T-cell (primary cell): ENCODE results near the gene UMPS. TPM values are rescaled to one million over a fixed set of nuclear protein-coding genes. Genes with fewer than 3 reads are reported as not detected.

Experiments used
- ATAC-seq, 4 experiments: fragments of 200-7000 bp in 3 of 4; fragments of 150-1000 bp in 1 of 4; cut with Tn5 transposase; replicated peaks in 1 of 4; 1 replicate in 3 of 4; 2 replicates in 1 of 4; pipeline ENCODE4 v1.10.0; 2021; ENCODE audit warnings: moderate library complexity in 3 of 4, mild to moderate bottlenecking in 2 of 4, moderate number of reproducible peaks in 1 of 4
- CTCF ChIA-PET, 2 donors: fragments of 300-600 bp; sonication (Branson Sonifier 250); formaldehyde crosslinking; loops; one replicate each; lab custom pipeline; 2022; ENCODE audit warnings: antibody characterized with exemption in 2 of 2; lab: Charles Lee
- POLR2A ChIA-PET, 2 donors: fragments of 300-600 bp; sonication (Branson Sonifier 250); formaldehyde crosslinking; loops; one replicate each; lab custom pipeline; 2022; ENCODE audit warnings: antibody characterized with exemption in 2 of 2; lab: Charles Lee
- DNase-seq, 35 experiments: peaks; one replicate each; pipeline versions ENCODE4 v3.0.0 to v3.0.0-alpha.2; 2013 to 2023
- H3K27ac ChIP-seq: one replicate; pipeline ENCODE4 v1.5.1; 2013; ENCODE audit warnings: low read length
- H3K27me3 ChIP-seq, 2 experiments: replicated peaks in 1 of 2; 1 replicate in 1 of 2; 2 replicates in 1 of 2; pipeline versions ENCODE4 v1.6.1 to v1.7.0; 2013; ENCODE audit warnings: low read length in 1 of 2, mixed read lengths in 1 of 2; ENCODE audit not compliant: control insufficient read depth in 2 of 2, insufficient read depth in 2 of 2; ENCODE audit errors: extremely low read depth in 1 of 2
- H3K36me3 ChIP-seq, 2 donors: 1 replicate in 1 of 2; 2 replicates in 1 of 2; pipeline versions ENCODE4 v1.6.1 to v1.7.0; 2013; ENCODE audit warnings: low read length in 1 of 2; ENCODE audit not compliant: control insufficient read depth in 2 of 2, insufficient read depth in 1 of 2; ENCODE audit errors: extremely low read depth in 1 of 2
- H3K4me1 ChIP-seq, 2 experiments: 1 replicate in 1 of 2; 2 replicates in 1 of 2; pipeline versions ENCODE4 v1.6.1 to v1.7.0; 2013; ENCODE audit warnings: low read length in 2 of 2, mixed read lengths in 1 of 2; ENCODE audit not compliant: insufficient read depth in 2 of 2, control insufficient read depth in 1 of 2; ENCODE audit errors: extremely low read depth in 1 of 2
- H3K4me3 ChIP-seq, 2 donors: 1 replicate in 1 of 2; 2 replicates in 1 of 2; pipeline versions ENCODE4 v1.5.1 to v1.7.0; 2013; ENCODE audit warnings: mild to moderate bottlenecking in 2 of 2, low read length in 1 of 2, moderate library complexity in 1 of 2; ENCODE audit not compliant: control insufficient read depth in 1 of 2; ENCODE audit errors: extremely low read depth in 1 of 2
- H3K9me3 ChIP-seq: 2 replicates; pipeline ENCODE4 v1.7.0; 2013
- H3K27ac Mint-ChIP-seq, 2 donors: one replicate each; pipeline ENCODE4 v1.8.0; 2020 to 2021; ENCODE audit warnings: mild to moderate bottlenecking in 2 of 2, mixed read lengths in 2 of 2
- H3K27me3 Mint-ChIP-seq, 2 donors: one replicate each; pipeline ENCODE4 v1.8.0; 2021 to 2022; ENCODE audit warnings: mixed read lengths in 2 of 2
- H3K36me3 Mint-ChIP-seq: one replicate; pipeline ENCODE4 v1.8.0; 2021; ENCODE audit warnings: mixed read lengths
- H3K4me1 Mint-ChIP-seq, 3 donors: one replicate each; pipeline ENCODE4 v1.8.0; 2020 to 2022; ENCODE audit warnings: mixed read lengths in 3 of 3, mild to moderate bottlenecking in 1 of 3
- H3K4me3 Mint-ChIP-seq, 3 donors: one replicate each; pipeline ENCODE4 v1.8.0; 2020 to 2022; ENCODE audit warnings: mild to moderate bottlenecking in 3 of 3, mixed read lengths in 3 of 3, moderate library complexity in 3 of 3
- H3K9me3 Mint-ChIP-seq, 3 donors: one replicate each; pipeline ENCODE4 v1.8.0; 2020 to 2022; ENCODE audit warnings: mixed read lengths in 3 of 3
- WGBS: methylation state at CpG from one replicate; pipeline ENCODE4 v1.1.5; 2013; ENCODE audit warnings: missing lambda C conversion rate; ENCODE audit not compliant: insufficient coverage; 5-methylcytosine and 5-hydroxymethylcytosine counted together
- total RNA-seq, 35 experiments: library from RNA in 6 of 35; stranded (reverse) in 6 of 35; fragments of 120-200 nt in 1 of 35; gene quantifications; one replicate each; pipeline versions ENCODE4 v1.2.1 to v1.2.4 and lab custom pipeline; 2013 to 2026

Gene UMPS
- total RNA-seq, result 10 to 100 TPM; 14.9 to 29.6 (median 21.1) TPM
- total RNA-seq (2013), result 27.9 TPM
- 18.7 to 130 (median 46.2) reads per million in 29 experiments for total RNA-seq (lab: John Stamatoyannopoulos, UW)

DNA sequence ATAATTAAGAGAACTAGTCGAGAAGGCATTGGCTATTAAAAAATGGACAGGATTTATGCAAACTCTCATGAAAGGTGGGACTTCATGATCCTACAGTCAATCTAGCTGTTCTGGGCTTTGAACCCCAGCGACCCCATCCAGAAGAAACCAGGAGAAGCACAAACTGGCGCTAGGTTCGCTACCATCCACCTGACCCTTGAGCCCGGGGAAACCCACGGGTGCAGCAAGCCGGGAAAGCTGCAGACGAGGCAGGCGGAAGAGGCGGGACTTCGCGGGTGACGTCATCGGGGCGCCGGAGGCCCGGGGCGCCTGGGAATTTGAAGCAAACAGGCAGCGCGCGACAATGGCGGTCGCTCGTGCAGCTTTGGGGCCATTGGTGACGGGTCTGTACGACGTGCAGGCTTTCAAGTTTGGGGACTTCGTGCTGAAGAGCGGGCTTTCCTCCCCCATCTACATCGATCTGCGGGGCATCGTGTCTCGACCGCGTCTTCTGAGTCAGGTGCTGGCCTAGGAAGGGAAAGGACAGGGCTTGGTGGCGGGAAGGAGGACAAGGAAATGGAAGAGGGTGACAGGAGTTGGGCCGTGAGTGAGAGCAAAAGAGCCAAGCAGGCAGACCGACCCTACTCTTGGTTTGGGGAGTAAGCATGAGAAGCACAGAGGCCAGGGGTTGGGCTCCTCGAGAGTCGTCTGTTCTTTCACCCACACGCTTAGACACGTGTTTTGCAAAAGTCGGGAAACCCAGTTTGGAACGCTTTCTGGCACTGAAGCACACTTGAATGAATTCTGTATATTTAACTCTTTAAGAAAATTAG, at the start of gene UMPS:
UMPS (plus strand) TSS at position 324 of the 812 bp plus-strand sequence; CDS start at position 344, 20 bp downstream.
- Histone ChIP-seq H3K36me3 (peaks cover 0 to 8% of the 10 kb centered on the region in 2 donors), H3K27ac (peak within 1 kb of the TSS; percentile 83), H3K27me3 (peaks cover 2 to 9% of the 10 kb centered on the region in 2 experiments), H3K4me1 (peaks cover 18% of the 10 kb centered on the region in 2 experiments), H3K4me3 (peak within 1 kb of the TSS; percentile 80 to 100), H3K9me3 (no peaks in the 10 kb centered on the region)
- ATAC-seq, result peak; percentile 98 to 99 (median 98)
- Mint-ChIP-seq H3K27me3 (peaks cover 13 to 18% of the 10 kb centered on the region in 2 donors), H3K9me3 (no peaks in the 10 kb centered on the region), H3K27ac (peak within 1 kb of the TSS; percentile 92 to 97), H3K4me3 (peak within 1 kb of the TSS; percentile 96 to 99 (median 96)), H3K36me3 (peaks cover 6% of the 10 kb centered on the region), H3K4me1 (peaks cover 32 to 44% (median 41%) of the 10 kb centered on the region in 3 donors)
- 3% methylated on average over 32 of the region's 44 CpGs for WGBS
- DNase-seq, result peak; percentile 81 to 95 (median 91)
- CTCF ChIA-PET, result interaction anchor here (0.5 to 1.2 kb wide), 3 partner anchors 8 to 647 kb away, joined by 3 read pairs; no protein-coding TSS in a partner anchor
- POLR2A ChIA-PET, result interaction anchor here in 1 of 2 donors (0.5 to 0.6 kb wide), 2 partner anchors 199 to 771 kb away, joined by 4 to 6 read pairs; no protein-coding TSS in a partner anchor

DNA sequence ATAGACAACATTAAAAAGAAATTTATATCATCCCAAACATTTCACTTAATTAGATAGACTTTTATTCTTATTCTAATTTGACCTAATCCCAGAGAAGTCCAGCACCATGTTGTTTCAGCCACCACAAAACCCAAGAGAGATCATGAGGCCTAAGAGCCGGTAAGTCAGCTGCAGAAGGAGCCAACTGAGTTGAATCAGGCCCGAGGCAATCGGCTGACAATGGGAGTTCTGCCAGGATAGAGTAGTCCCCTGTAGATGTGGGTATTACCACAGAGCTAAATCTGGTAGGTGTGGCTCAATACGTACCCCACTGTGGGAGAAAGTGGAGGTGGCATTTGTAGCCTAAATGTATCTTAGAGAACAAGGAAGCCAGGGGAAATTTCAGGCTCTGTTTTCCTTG, 49.7 kb upstream of the UMPS start:
- Histone ChIP-seq H3K4me3 (no peak overlapping the region), H3K36me3 (no peaks in the 10 kb centered on the region), H3K4me1 (no peaks in the 10 kb centered on the region), H3K27ac (no peak overlapping the region), H3K27me3 (peaks cover 0 to 7% of the 10 kb centered on the region in 2 experiments), H3K9me3 (no peaks in the 10 kb centered on the region)
- POLR2A ChIA-PET, result no interaction called here
- DNase-seq, result no peak
- H3K9me3 Mint-ChIP-seq, result no peaks in the 10 kb centered on the region
- peaks cover 10% of the 10 kb centered on the region for H3K36me3 Mint-ChIP-seq
- no peak overlapping the region for H3K27ac Mint-ChIP-seq
- no peaks in the 10 kb centered on the region for H3K4me1 Mint-ChIP-seq
- H3K27me3 Mint-ChIP-seq, result peaks cover 4 to 10% of the 10 kb centered on the region in 2 donors
- ATAC-seq, result no peak
- CTCF ChIA-PET, result no interaction called here
- WGBS, result 91% methylated on average over 4 of the region's 4 CpGs
- no peak overlapping the region for H3K4me3 Mint-ChIP-seq

DNA sequence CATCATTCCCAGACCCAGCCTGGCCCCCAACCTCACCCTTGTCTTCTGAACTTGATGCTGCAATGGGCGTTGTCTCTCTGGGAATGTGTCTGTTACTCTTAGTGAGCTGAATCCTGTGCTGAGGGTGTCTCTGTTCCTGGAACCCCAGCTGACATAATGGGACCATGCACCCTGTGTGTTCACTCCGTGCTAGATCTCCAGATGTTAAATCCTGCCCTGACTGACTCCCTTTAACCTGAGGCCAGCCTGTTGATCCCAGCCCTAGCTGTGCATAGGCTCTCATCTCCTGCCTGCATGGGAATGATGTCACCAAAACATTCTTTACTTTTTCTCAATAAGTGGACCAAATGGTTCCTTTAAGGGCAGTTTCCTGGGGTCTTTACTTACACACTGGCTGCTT, 48.0 kb upstream of the UMPS start:
- Mint-ChIP-seq H3K4me3 (no peak overlapping the region), H3K27ac (no peak overlapping the region), H3K36me3 (peaks cover under 1% of the 10 kb centered on the region), H3K27me3 (peaks cover 11 to 20% of the 10 kb centered on the region in 2 donors), H3K9me3 (no peaks in the 10 kb centered on the region), H3K4me1 (no peaks in the 10 kb centered on the region)
- CTCF ChIA-PET, result interaction anchor here (0.6 to 0.7 kb wide), 2 partner anchors 17 to 24 kb away, joined by 3 to 9 read pairs; no protein-coding TSS in a partner anchor
- Histone ChIP-seq H3K27ac (no peak overlapping the region), H3K4me3 (no peak overlapping the region), H3K27me3 (peaks cover 0 to 14% of the 10 kb centered on the region in 2 experiments), H3K4me1 (no peaks in the 10 kb centered on the region), H3K9me3 (no peaks in the 10 kb centered on the region), H3K36me3 (no peaks in the 10 kb centered on the region)
- WGBS, result 84% methylated on average over 2 of the region's 2 CpGs
- no peak for DNase-seq
- ATAC-seq, result no peak
- POLR2A ChIA-PET, result no interaction called here

DNA sequence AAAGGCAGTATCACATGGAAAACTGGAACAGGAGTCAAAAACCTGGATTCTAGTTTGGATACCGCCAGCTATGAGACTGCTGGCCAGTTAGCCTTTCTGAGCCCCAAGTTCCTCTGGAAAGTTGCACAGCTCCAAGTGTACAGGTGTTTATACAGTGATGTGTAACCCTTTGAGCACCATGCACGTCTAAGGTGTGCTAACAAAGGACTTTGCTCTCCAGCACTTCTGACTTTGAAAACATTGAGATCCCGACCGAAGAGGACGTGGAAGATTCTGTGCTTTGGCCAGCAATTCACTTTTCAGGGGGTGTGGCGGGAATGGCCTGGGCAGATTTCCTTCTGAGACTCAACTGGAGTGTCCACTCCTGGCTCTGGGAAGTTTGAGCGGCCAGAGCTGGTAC, 45.8 kb upstream of the UMPS start:
- no peak overlapping the region for H3K4me3 ChIP-seq
- CTCF ChIA-PET, result interaction anchor here in 1 of 2 donors (1.1 kb wide), 1 partner anchor 124 kb away, joined by 3 read pairs; no protein-coding TSS in a partner anchor
- no peak overlapping the region for H3K4me3 Mint-ChIP-seq
- POLR2A ChIA-PET, result no interaction called here
- H3K4me1 ChIP-seq, result peaks cover 0 to 6% of the 10 kb centered on the region in 2 experiments
- H3K9me3 Mint-ChIP-seq, result no peaks in the 10 kb centered on the region
- H3K27ac Mint-ChIP-seq, result no peak overlapping the region
- H3K27ac ChIP-seq, result no peak overlapping the region
- no peaks in the 10 kb centered on the region for H3K9me3 ChIP-seq
- peaks cover 18 to 30% of the 10 kb centered on the region in 2 donors for H3K27me3 Mint-ChIP-seq
- ATAC-seq (no peak), DNase-seq (no peak)
- H3K36me3 ChIP-seq, result no peaks in the 10 kb centered on the region
- peaks cover 0 to 4% (median 4%) of the 10 kb centered on the region in 3 donors for H3K4me1 Mint-ChIP-seq
- H3K36me3 Mint-ChIP-seq, result no peaks in the 10 kb centered on the region
- 68% methylated on average over 6 of the region's 7 CpGs for WGBS
- H3K27me3 ChIP-seq, result peaks cover 0 to 20% of the 10 kb centered on the region in 2 experiments

DNA sequence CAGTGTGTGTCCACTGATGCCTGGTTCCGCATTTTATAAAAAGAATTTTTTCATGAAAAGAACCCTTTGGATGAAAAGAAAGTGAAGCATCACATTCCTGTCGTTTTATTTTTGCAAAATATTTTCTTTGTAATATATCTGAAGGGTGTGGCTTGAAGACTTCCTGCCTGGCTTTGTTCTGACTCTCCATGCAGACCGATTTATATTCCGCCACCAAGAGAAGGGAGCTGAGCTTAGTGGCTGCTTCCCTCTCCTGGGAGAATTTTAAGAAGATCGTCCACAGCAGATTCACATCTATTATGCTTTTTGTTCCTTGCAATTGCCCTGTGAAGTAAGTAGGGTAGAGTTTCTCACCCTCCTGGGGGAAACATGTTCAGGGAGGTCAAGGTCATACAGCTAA, 45.2 kb upstream of the UMPS start:
- CTCF ChIA-PET, result no interaction called here
- ATAC-seq, result no peak
- H3K27ac ChIP-seq, result no peak overlapping the region

DNA sequence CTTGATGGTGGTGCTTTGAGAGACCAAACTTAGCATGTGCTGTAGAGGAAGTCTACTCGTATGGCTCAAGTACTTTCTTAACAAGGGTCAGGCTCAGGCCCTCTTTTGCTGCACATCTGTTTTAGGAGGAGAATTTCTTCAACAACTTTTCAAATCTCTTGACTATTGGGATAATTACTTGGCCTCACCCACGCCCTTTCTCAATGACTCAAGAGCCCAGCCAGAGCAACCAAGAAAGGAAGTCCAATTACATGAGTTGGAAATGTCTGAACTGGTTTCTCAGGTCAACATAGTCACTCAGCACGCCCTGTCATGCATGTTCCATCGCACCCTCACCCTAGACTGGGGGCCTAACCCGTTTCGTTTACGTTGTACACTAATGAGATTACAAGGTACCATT, 44.8 kb upstream of the UMPS start:
- Mint-ChIP-seq H3K4me3 (no peak overlapping the region), H3K4me1 (peaks cover 0 to 4% (median 4%) of the 10 kb centered on the region in 3 donors), H3K27ac (no peak overlapping the region), H3K27me3 (peaks cover 18 to 30% of the 10 kb centered on the region in 2 donors), H3K36me3 (no peaks in the 10 kb centered on the region), H3K9me3 (no peaks in the 10 kb centered on the region)
- Histone ChIP-seq H3K9me3 (no peaks in the 10 kb centered on the region), H3K4me3 (no peak overlapping the region), H3K27me3 (peaks cover 0 to 17% of the 10 kb centered on the region in 2 experiments), H3K4me1 (peaks cover 0 to 6% of the 10 kb centered on the region in 2 experiments), H3K36me3 (no peaks in the 10 kb centered on the region), H3K27ac (no peak overlapping the region)
- ChIA-PET CTCF (no interaction called here), POLR2A (no interaction called here)
- no peak for DNase-seq
- 85% methylated on average over 6 of the region's 7 CpGs for WGBS
- ATAC-seq, result no peak

More for the DNA sequence above, 45.2 kb upstream of the UMPS start:
- DNase-seq, result no peak
- WGBS, result no CpG with 5 or more reads among the region's 5 CpGs
- Mint-ChIP-seq H3K27me3 (peaks cover 18 to 30% of the 10 kb centered on the region in 2 donors), H3K4me1 (peaks cover 0 to 4% (median 4%) of the 10 kb centered on the region in 3 donors), H3K27ac (no peak overlapping the region), H3K4me3 (no peak overlapping the region), H3K36me3 (no peaks in the 10 kb centered on the region), H3K9me3 (no peaks in the 10 kb centered on the region)
- POLR2A ChIA-PET, result no interaction called here
- Histone ChIP-seq H3K36me3 (no peaks in the 10 kb centered on the region), H3K4me1 (peaks cover 0 to 6% of the 10 kb centered on the region in 2 experiments), H3K4me3 (no peak overlapping the region), H3K27me3 (peaks cover 0 to 17% of the 10 kb centered on the region in 2 experiments), H3K9me3 (no peaks in the 10 kb centered on the region)
